ENCODE data around the gene SRSF5. TPM values are rescaled to one million over a fixed set of nuclear protein-coding genes. Genes with fewer than 3 reads are reported as not detected.

The SRSF5 gene
- total and polyA plus RNA-seq, 2 of the 13 experiments (the other 11 are each of a cell fraction or from before 2014, with no cell fraction given) = 189 to 277 TPM

DNA sequence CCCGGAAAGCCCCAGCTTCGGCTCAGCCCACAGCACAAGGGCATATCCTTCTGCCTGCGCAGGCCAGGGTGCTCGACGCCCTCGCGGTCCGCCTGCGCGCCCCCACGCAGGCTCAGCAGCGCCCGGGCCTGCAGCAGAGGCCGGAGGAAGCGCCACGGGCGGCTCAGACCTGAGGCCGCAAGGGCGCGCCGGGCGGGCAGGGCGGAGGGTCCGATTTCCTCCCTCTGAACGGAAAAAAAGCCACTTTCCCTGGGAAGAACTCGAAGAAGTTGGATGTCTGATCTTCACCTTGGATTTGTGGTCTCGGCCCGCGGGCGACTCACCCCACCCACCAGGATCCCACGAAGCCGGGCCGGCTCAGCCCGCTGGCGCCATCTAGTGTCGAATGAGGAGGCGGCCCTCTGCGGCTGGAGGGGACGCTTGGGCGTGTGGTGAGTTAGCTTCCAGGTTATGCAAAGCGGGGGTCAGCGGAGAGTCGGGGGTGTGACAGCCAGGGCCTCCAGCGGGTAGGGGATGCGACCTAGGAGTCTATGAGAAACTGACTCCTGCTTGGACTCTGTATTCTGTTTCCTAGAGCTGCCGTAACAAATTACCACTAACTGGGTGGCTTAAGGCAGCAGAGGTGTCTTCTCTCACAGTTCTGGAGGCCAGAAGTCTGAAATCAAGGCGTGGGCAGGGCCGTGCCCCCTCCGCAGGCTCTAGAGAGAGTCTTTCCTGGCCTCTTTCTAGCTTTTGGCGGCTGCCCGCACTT, 40.0 kb upstream of the SRSF5 start (continued):
- TF ChIP-seq ZNF572 (CRISPR knock-in tag; IDR thresholded peaks at IDR 0.05) (no peak; the same call in 1 of the 2 replicates), THAP11 (CRISPR knock-in tag; IDR thresholded peaks at IDR 0.05) (peak; percentile 56), ZIK1 (CRISPR knock-in tag; IDR thresholded peaks at IDR 0.05; ENCODE audit: borderline replicate concordance, low read depth) (peak; percentile 81), KDM5B (CRISPR knock-in tag; IDR thresholded peaks at IDR 0.05; ENCODE audit: borderline replicate concordance) (peak; percentile 63; the same call in 1 of the 2 replicates), FIP1L1 (IDR thresholded peaks at IDR 0.05; ENCODE audit: borderline replicate concordance, insufficient read depth, low read depth, low read length) (no peak), MAZ (IDR thresholded peaks at IDR 0.05; ENCODE audit: borderline replicate concordance, low read depth, low read length) (peak; percentile 55; the same call in 1 of the 2 replicates), MAZ (CRISPR knock-in tag; IDR thresholded peaks at IDR 0.05; ENCODE audit: low read depth) (peak; percentile 86; the same call in 1 of the 2 replicates), TOPORS (CRISPR knock-in tag; IDR thresholded peaks at IDR 0.05) (peak; percentile 50; the same call in 1 of the 2 replicates), BHLHE40 (IDR thresholded peaks at IDR 0.05; ENCODE audit: low read length) (no peak), SRSF4 (IDR thresholded peaks at IDR 0.05; ENCODE audit: low read depth, low read length, poor library complexity, severe bottlenecking) (no peak), NCOA2 (CRISPR knock-in tag; IDR thresholded peaks at IDR 0.05) (0 out of 2 replicates have a peak, but pooled peaks have one; percentile 16), ZNF879 (CRISPR knock-in tag; IDR thresholded peaks at IDR 0.05) (no peak), AHR (CRISPR knock-in tag; IDR thresholded peaks at IDR 0.05) (0 out of 2 replicates have a peak, but pooled peaks have one; percentile 78), SALL2 (CRISPR knock-in tag; IDR thresholded peaks at IDR 0.05) (no peak), TBX3 (IDR thresholded peaks at IDR 0.05; ENCODE audit: borderline replicate concordance) (no peak), ZNF501 (CRISPR knock-in tag; IDR thresholded peaks at IDR 0.05) (peak; percentile 95)
- TF ChIP-seq, protein P1, sequence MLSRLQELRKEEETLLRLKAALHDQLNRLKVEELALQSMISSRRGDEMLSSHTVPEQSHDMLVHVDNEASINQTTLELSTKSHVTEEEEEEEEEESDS (CRISPR knock-in tag; IDR thresholded peaks at IDR 0.05; ENCODE audit: borderline replicate concordance) = no peak
- TF ChIP-seq, protein P2, sequence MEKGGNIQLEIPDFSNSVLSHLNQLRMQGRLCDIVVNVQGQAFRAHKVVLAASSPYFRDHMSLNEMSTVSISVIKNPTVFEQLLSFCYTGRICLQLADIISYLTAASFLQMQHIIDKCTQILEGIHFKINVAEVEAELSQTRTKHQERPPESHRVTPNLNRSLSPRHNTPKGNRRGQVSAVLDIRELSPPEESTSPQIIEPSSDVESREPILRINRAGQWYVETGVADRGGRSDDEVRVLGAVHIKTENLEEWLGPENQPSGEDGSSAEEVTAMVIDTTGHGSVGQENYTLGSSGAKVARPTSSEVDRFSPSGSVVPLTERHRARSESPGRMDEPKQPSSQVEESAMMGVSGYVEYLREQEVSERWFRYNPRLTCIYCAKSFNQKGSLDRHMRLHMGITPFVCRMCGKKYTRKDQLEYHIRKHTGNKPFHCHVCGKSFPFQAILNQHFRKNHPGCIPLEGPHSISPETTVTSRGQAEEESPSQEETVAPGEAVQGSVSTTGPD (CRISPR knock-in tag; IDR thresholded peaks at IDR 0.05) = no peak
- TF ChIP-seq, protein P3, sequence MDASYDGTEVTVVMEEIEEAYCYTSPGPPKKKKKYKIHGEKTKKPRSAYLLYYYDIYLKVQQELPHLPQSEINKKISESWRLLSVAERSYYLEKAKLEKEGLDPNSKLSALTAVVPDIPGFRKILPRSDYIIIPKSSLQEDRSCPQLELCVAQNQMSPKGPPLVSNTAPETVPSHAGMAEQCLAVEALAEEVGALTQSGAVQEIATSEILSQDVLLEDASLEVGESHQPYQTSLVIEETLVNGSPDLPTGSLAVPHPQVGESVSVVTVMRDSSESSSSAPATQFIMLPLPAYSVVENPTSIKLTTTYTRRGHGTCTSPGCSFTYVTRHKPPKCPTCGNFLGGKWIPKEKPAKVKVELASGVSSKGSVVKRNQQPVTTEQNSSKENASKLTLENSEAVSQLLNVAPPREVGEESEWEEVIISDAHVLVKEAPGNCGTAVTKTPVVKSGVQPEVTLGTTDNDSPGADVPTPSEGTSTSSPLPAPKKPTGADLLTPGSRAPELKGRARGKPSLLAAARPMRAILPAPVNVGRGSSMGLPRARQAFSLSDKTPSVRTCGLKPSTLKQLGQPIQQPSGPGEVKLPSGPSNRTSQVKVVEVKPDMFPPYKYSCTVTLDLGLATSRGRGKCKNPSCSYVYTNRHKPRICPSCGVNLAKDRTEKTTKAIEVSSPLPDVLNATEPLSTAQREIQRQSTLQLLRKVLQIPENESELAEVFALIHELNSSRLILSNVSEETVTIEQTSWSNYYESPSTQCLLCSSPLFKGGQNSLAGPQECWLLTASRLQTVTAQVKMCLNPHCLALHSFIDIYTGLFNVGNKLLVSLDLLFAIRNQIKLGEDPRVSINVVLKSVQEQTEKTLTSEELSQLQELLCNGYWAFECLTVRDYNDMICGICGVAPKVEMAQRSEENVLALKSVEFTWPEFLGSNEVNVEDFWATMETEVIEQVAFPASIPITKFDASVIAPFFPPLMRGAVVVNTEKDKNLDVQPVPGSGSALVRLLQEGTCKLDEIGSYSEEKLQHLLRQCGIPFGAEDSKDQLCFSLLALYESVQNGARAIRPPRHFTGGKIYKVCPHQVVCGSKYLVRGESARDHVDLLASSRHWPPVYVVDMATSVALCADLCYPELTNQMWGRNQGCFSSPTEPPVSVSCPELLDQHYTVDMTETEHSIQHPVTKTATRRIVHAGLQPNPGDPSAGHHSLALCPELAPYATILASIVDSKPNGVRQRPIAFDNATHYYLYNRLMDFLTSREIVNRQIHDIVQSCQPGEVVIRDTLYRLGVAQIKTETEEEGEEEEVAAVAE (CRISPR knock-in tag; IDR thresholded peaks at IDR 0.05; ENCODE audit: borderline replicate concordance) = no peak
- TF ChIP-seq, protein P4, sequence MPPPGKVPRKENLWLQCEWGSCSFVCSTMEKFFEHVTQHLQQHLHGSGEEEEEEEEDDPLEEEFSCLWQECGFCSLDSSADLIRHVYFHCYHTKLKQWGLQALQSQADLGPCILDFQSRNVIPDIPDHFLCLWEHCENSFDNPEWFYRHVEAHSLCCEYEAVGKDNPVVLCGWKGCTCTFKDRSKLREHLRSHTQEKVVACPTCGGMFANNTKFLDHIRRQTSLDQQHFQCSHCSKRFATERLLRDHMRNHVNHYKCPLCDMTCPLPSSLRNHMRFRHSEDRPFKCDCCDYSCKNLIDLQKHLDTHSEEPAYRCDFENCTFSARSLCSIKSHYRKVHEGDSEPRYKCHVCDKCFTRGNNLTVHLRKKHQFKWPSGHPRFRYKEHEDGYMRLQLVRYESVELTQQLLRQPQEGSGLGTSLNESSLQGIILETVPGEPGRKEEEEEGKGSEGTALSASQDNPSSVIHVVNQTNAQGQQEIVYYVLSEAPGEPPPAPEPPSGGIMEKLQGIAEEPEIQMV (CRISPR knock-in tag; IDR thresholded peaks at IDR 0.05; ENCODE audit: low read depth) = peak; percentile 89

Data from HepG2 (cell line).